CD4-positive, CD25-positive, alpha-beta regulatory T cell (primary cell): Measurements from ENCODE around the gene BCL2. TPM values are rescaled to one million over a fixed set of nuclear protein-coding genes. Genes with fewer than 3 reads are reported as not detected.
A peak's percentile ranks its signal among the peaks of the same experiment; 100 is the strongest.

Experiments
- ATAC-seq, 2 donors: fragments of 150-1000 bp; cut with Tn5 transposase; one replicate each; pipeline ENCODE4 v1.10.0; 2021; ENCODE audit warnings: low read depth in 2 of 2, moderate number of reproducible peaks in 2 of 2, moderate library complexity in 1 of 2
- DNase-seq, 3 donors: peaks; one replicate each; pipeline versions ENCODE4 v3.0.0 to v3.0.0-alpha.2; 2012 to 2022; ENCODE audit warnings: mixed read lengths in 1 of 3
- H3K27ac ChIP-seq: one replicate; pipeline ENCODE4 v1.7.0; 2013; ENCODE audit warnings: mild to moderate bottlenecking, low read length; ENCODE audit not compliant: insufficient read depth, poor library complexity, severe bottlenecking
- H3K27me3 ChIP-seq: one replicate; pipeline ENCODE4 v1.7.0; 2013; ENCODE audit warnings: low read length; ENCODE audit not compliant: control insufficient read depth, insufficient read depth
- H3K36me3 ChIP-seq: one replicate; pipeline ENCODE4 v1.7.0; 2013; ENCODE audit warnings: mild to moderate bottlenecking, low read length, moderate library complexity; ENCODE audit not compliant: control insufficient read depth, insufficient read depth
- H3K4me1 ChIP-seq: 2 replicates; pipeline ENCODE4 v1.7.0; 2013; ENCODE audit warnings: mild to moderate bottlenecking, low read length; ENCODE audit not compliant: insufficient read depth, control insufficient read depth, poor library complexity, severe bottlenecking
- H3K4me3 ChIP-seq: one replicate; pipeline ENCODE4 v1.7.0; 2013; ENCODE audit warnings: low read depth, mild to moderate bottlenecking, low read length, moderate library complexity
- H3K9me3 ChIP-seq, 2 experiments: 1 replicate in 1 of 2; 2 replicates in 1 of 2; pipeline ENCODE4 v1.7.0; 2013; ENCODE audit warnings: low read length in 2 of 2, mild to moderate bottlenecking in 1 of 2, moderate library complexity in 1 of 2; ENCODE audit not compliant: control insufficient read depth in 2 of 2
- H3K27ac Mint-ChIP-seq, 3 donors: one replicate each; pipeline ENCODE4 v1.8.0; 2020 to 2022; ENCODE audit warnings: mild to moderate bottlenecking in 3 of 3, mixed read lengths in 3 of 3, moderate library complexity in 2 of 3
- H3K27me3 Mint-ChIP-seq: one replicate; pipeline ENCODE4 v1.8.0; 2022; ENCODE audit warnings: mild to moderate bottlenecking, mixed read lengths
- H3K36me3 Mint-ChIP-seq: one replicate; pipeline ENCODE4 v1.8.0; 2020; ENCODE audit warnings: mixed read lengths
- H3K4me1 Mint-ChIP-seq, 4 donors: one replicate each; pipeline ENCODE4 v1.8.0; 2020 to 2022; ENCODE audit warnings: mixed read lengths in 4 of 4, mild to moderate bottlenecking in 1 of 4
- H3K4me3 Mint-ChIP-seq, 4 donors: one replicate each; pipeline ENCODE4 v1.8.0; 2020 to 2022; ENCODE audit warnings: mild to moderate bottlenecking in 4 of 4, mixed read lengths in 4 of 4, moderate library complexity in 3 of 4
- H3K9me3 Mint-ChIP-seq, 7 donors: one replicate each; pipeline ENCODE4 v1.8.0; 2020 to 2022; ENCODE audit warnings: mixed read lengths in 7 of 7, mild to moderate bottlenecking in 3 of 7, moderate library complexity in 2 of 7
- polyA plus RNA-seq, 4 donors: library from polyadenylated mRNA; unstranded; fragments of 300-500 nt; fragmentation: Illumina TruSeq; gene quantifications; one replicate each; pipeline ENCODE4 v1.2.3, GENCODE V29; 2021
- total RNA-seq: library from RNA; stranded (reverse); gene quantifications from one replicate; pipeline ENCODE4 v1.2.3, GENCODE V29; 2022

The BCL2 gene
- total and polyA plus RNA-seq, 5 donors from 2014 or later, result 19.1 to 125 (median 31.1) TPM

- H3K9me3 ChIP-seq, result no peaks in the 10 kb centered on the region
- Mint-ChIP-seq H3K36me3 (peaks cover 24% of the 10 kb centered on the region), H3K4me1 (peaks cover 36 to 89% (median 65%) of the 10 kb centered on the region in 4 donors), H3K4me3 (peak overlapping the region; percentile 76 to 93 (median 92)), H3K27ac (peak overlapping the region; percentile 95 to 97 (median 97)), H3K9me3 (no peaks in the 10 kb centered on the region), H3K27me3 (no peaks in the 10 kb centered on the region)
- ATAC-seq (peak; percentile 27 to 36), DNase-seq (peak in 1 of 3 donors; percentile 87)
- peak overlapping the region; percentile 100 for H3K27ac ChIP-seq
- H3K4me3 ChIP-seq, result peak overlapping the region; percentile 86
- peaks cover 70% of the 10 kb centered on the region for H3K4me1 ChIP-seq
- H3K36me3 ChIP-seq, result peaks cover 24% of the 10 kb centered on the region
- no peaks in the 10 kb centered on the region for H3K27me3 ChIP-seq
Observed at GRCh38 chr18:63152096-63152495, 167.5 kb downstream of the BCL2 start.

GRCh38 chr18:63151539-63151938 lies 168.0 kb downstream of the BCL2 start:
- ATAC-seq, result no peak

GRCh38 chr18:63150942-63151421 lies 168.6 kb downstream of the BCL2 start:
- ATAC-seq, result no peak
- Mint-ChIP-seq H3K36me3 (peaks cover 29% of the 10 kb centered on the region), H3K4me3 (peak overlapping the region; percentile 37 to 93 (median 64)), H3K4me1 (peaks cover 36 to 89% (median 59%) of the 10 kb centered on the region in 4 donors), H3K27ac (peak overlapping the region; percentile 87 to 97 (median 95)), H3K9me3 (no peaks in the 10 kb centered on the region), H3K27me3 (no peaks in the 10 kb centered on the region)
- Histone ChIP-seq H3K27me3 (no peaks in the 10 kb centered on the region), H3K27ac (peak overlapping the region; percentile 64), H3K4me3 (peak overlapping the region; percentile 43), H3K36me3 (peaks cover 28% of the 10 kb centered on the region), H3K4me1 (peaks cover 59% of the 10 kb centered on the region), H3K9me3 (no peaks in the 10 kb centered on the region)
- DNase-seq, result no peak

More at GRCh38 chr18:63151539-63151938, 168.0 kb downstream of the BCL2 start:
- Mint-ChIP-seq H3K4me1 (peaks cover 36 to 89% (median 63%) of the 10 kb centered on the region in 4 donors), H3K4me3 (peak overlapping the region; percentile 34 to 93 (median 92)), H3K9me3 (no peaks in the 10 kb centered on the region), H3K27ac (peak overlapping the region; percentile 87 to 97 (median 95)), H3K27me3 (no peaks in the 10 kb centered on the region), H3K36me3 (peaks cover 26% of the 10 kb centered on the region)
- Histone ChIP-seq H3K27ac (peak overlapping the region; percentile 100), H3K27me3 (no peaks in the 10 kb centered on the region), H3K4me3 (peak overlapping the region; percentile 86), H3K4me1 (peaks cover 65% of the 10 kb centered on the region), H3K36me3 (peaks cover 28% of the 10 kb centered on the region), H3K9me3 (no peaks in the 10 kb centered on the region)
- DNase-seq, result no peak

GRCh38 chr18:63150326-63150725 lies 169.2 kb downstream of the BCL2 start:
- Mint-ChIP-seq H3K27me3 (no peaks in the 10 kb centered on the region), H3K9me3 (no peaks in the 10 kb centered on the region), H3K27ac (peak overlapping the region in 2 of 3 donors; percentile 80 to 97), H3K36me3 (peaks cover 33% of the 10 kb centered on the region), H3K4me1 (peaks cover 36 to 89% (median 59%) of the 10 kb centered on the region in 4 donors), H3K4me3 (peak overlapping the region in 2 of 4 donors; percentile 1 to 93)
- Histone ChIP-seq H3K27ac (peak overlapping the region; percentile 26), H3K4me3 (no peak overlapping the region), H3K4me1 (peaks cover 53% of the 10 kb centered on the region), H3K36me3 (peaks cover 28% of the 10 kb centered on the region), H3K27me3 (no peaks in the 10 kb centered on the region), H3K9me3 (no peaks in the 10 kb centered on the region)
- DNase-seq (no peak), ATAC-seq (no peak)

GRCh38 chr18:63149302-63149587 lies 170.3 kb downstream of the BCL2 start:
- Histone ChIP-seq H3K36me3 (peaks cover 28% of the 10 kb centered on the region), H3K4me3 (no peak overlapping the region), H3K27ac (no peak overlapping the region), H3K27me3 (no peaks in the 10 kb centered on the region), H3K9me3 (no peaks in the 10 kb centered on the region), H3K4me1 (peaks cover 42% of the 10 kb centered on the region)
- H3K9me3 Mint-ChIP-seq, result no peaks in the 10 kb centered on the region
- H3K4me1 Mint-ChIP-seq, result peaks cover 39 to 85% (median 53%) of the 10 kb centered on the region in 4 donors
- no peaks in the 10 kb centered on the region for H3K27me3 Mint-ChIP-seq
- DNase-seq (no peak), ATAC-seq (no peak)
- peak overlapping the region in 1 of 4 donors; percentile 63 for H3K4me3 Mint-ChIP-seq
- peak overlapping the region; percentile 29 to 92 (median 39) for H3K27ac Mint-ChIP-seq
- peaks cover 30% of the 10 kb centered on the region for H3K36me3 Mint-ChIP-seq

GRCh38 chr18:63148449-63149301 lies 170.9 kb downstream of the BCL2 start:
- no peak overlapping the region for H3K27ac ChIP-seq
- Mint-ChIP-seq H3K4me3 (peak overlapping the region in 1 of 4 donors; percentile 63), H3K27me3 (no peaks in the 10 kb centered on the region), H3K9me3 (no peaks in the 10 kb centered on the region), H3K27ac (peak overlapping the region; percentile 29 to 92 (median 39)), H3K4me1 (peaks cover 37 to 85% (median 54%) of the 10 kb centered on the region in 4 donors), H3K36me3 (peaks cover 34% of the 10 kb centered on the region)
- H3K9me3 ChIP-seq, result no peaks in the 10 kb centered on the region
- DNase-seq (no peak), ATAC-seq (no peak)
- no peaks in the 10 kb centered on the region for H3K27me3 ChIP-seq
- peaks cover 33% of the 10 kb centered on the region for H3K36me3 ChIP-seq
- peaks cover 36% of the 10 kb centered on the region for H3K4me1 ChIP-seq
- no peak overlapping the region for H3K4me3 ChIP-seq

GRCh38 chr18:63147973-63148372 lies 171.6 kb downstream of the BCL2 start:
- Histone ChIP-seq H3K27me3 (no peaks in the 10 kb centered on the region), H3K36me3 (peaks cover 39% of the 10 kb centered on the region), H3K9me3 (no peaks in the 10 kb centered on the region), H3K4me1 (peaks cover 29% of the 10 kb centered on the region), H3K27ac (no peak overlapping the region), H3K4me3 (no peak overlapping the region)
- no peak overlapping the region for H3K4me3 Mint-ChIP-seq
- H3K4me1 Mint-ChIP-seq, result peaks cover 34 to 85% (median 53%) of the 10 kb centered on the region in 4 donors
- DNase-seq, result no peak
- ATAC-seq, result no peak
- peaks cover 35% of the 10 kb centered on the region for H3K36me3 Mint-ChIP-seq
- H3K27me3 Mint-ChIP-seq, result no peaks in the 10 kb centered on the region
- no peaks in the 10 kb centered on the region for H3K9me3 Mint-ChIP-seq
- H3K27ac Mint-ChIP-seq, result peak overlapping the region in 1 of 3 donors; percentile 39
